Esophagus squamous epithelium (tissue), 4 donors: ENCODE results near the gene CPNE9.

Experiments used
- POLR2A ChIP-seq, 4 donors: fragments of 450-650 bp; IDR thresholded peaks; one replicate each; pipeline ENCODE4 v1.6.1; 2017; ENCODE audit warnings: antibody characterized with exemption in 4 of 4, mild to moderate bottlenecking in 4 of 4, moderate library complexity in 3 of 4
- TF ChIP-seq, protein P1 (sequence below), 6 experiments: fragments of 450-650 bp in 4 of 6; fragments of 200-600 bp in 2 of 6; sonication (generic) in 2 of 6; IDR thresholded peaks; one replicate each; pipeline ENCODE4 v1.5.1; 2016 to 2019; ENCODE audit warnings: antibody characterized with exemption in 6 of 6, mild to moderate bottlenecking in 4 of 6, moderate library complexity in 4 of 6

DNA sequence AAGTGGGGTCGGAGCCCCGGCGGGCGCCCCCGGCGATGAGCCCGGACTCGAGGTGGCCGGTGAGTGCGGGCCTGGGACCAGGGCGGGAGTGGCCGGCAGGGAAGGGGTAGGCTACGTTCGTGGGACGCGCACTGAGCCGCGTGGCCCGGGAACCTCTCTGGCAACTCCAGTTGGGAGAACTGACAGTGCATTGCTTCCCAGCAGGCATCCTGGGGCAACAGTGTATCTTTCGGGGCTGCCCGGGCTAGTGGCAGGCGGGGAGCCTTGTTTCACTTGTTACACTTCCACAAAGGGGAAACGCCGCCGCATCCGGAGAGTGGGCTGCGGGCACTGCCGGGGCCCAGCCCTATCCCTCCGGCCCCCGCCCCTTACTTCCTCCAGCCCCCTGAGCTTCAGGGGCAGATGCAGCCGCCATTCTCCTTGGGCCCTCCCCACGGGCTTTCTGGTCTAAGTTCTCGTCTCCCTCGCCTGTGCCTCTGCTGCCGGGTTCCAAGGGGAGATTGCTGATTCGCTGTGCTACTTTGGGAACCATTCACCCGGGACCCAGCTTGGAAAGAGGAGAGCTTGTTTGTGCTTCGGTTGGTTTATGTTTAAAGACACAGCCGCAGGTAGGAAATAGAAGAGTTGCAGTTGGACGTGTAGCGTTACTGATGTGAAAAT, 28.6 kb downstream of the CPNE9 start:
- TF ChIP-seq, protein P1, sequence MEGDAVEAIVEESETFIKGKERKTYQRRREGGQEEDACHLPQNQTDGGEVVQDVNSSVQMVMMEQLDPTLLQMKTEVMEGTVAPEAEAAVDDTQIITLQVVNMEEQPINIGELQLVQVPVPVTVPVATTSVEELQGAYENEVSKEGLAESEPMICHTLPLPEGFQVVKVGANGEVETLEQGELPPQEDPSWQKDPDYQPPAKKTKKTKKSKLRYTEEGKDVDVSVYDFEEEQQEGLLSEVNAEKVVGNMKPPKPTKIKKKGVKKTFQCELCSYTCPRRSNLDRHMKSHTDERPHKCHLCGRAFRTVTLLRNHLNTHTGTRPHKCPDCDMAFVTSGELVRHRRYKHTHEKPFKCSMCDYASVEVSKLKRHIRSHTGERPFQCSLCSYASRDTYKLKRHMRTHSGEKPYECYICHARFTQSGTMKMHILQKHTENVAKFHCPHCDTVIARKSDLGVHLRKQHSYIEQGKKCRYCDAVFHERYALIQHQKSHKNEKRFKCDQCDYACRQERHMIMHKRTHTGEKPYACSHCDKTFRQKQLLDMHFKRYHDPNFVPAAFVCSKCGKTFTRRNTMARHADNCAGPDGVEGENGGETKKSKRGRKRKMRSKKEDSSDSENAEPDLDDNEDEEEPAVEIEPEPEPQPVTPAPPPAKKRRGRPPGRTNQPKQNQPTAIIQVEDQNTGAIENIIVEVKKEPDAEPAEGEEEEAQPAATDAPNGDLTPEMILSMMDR (IDR thresholded peaks at IDR 0.05), result no peak
- TF ChIP-seq POLR2A (IDR thresholded peaks at IDR 0.05), result no peak
